PC-3 (cell line): ENCODE data around the gene FUBP3.

Source experiments
- EZH2 ChIP-seq: fragments of 300-600 bp; sonication (generic); IDR thresholded peaks from one replicate; pipeline ENCODE4 v1.6.1; 2017; ENCODE audit warnings: antibody characterized with exemption, mild to moderate bottlenecking, low read length; ENCODE audit not compliant: unreplicated experiment
- EZH2phosphoT487 ChIP-seq: fragments of 300-600 bp; sonication (generic); IDR thresholded peaks from 2 replicates; pipeline ENCODE4 v1.6.1; 2018; ENCODE audit warnings: mild to moderate bottlenecking, antibody characterized with exemption, low read length, borderline replicate concordance
- TF ChIP-seq, protein P1 (sequence below): fragments of 300-600 bp; sonication (generic); conservative IDR thresholded peaks from 2 replicates; pipeline ENCODE4 v1.5.1; 2017; ENCODE audit warnings: antibody characterized with exemption, low read depth, mild to moderate bottlenecking, low read length

- TF ChIP-seq EZH2phosphoT487 (no peak), EZH2 (no peak)
- TF ChIP-seq, protein P1, sequence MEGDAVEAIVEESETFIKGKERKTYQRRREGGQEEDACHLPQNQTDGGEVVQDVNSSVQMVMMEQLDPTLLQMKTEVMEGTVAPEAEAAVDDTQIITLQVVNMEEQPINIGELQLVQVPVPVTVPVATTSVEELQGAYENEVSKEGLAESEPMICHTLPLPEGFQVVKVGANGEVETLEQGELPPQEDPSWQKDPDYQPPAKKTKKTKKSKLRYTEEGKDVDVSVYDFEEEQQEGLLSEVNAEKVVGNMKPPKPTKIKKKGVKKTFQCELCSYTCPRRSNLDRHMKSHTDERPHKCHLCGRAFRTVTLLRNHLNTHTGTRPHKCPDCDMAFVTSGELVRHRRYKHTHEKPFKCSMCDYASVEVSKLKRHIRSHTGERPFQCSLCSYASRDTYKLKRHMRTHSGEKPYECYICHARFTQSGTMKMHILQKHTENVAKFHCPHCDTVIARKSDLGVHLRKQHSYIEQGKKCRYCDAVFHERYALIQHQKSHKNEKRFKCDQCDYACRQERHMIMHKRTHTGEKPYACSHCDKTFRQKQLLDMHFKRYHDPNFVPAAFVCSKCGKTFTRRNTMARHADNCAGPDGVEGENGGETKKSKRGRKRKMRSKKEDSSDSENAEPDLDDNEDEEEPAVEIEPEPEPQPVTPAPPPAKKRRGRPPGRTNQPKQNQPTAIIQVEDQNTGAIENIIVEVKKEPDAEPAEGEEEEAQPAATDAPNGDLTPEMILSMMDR: no peak
These were observed 51.3 kb downstream of the FUBP3 start for GRCh38 chr9:130630506-130631330.
